GM12878 (cell line): ENCODE results near the gene RHBDF2. TPM values are rescaled to one million over a fixed set of nuclear protein-coding genes. Genes with fewer than 3 reads are reported as not detected.

Experiments
- CREB1 ChIP-seq: IDR thresholded peaks from 2 replicates; pipeline ENCODE4 v1.6.1; 2012; ENCODE audit warnings: low read depth, mild to moderate bottlenecking, inconsistent platforms
- ETV6 ChIP-seq, 2 experiments: fragments of 450-650 bp in 1 of 2; IDR thresholded peaks in 1 of 2; conservative IDR thresholded peaks in 1 of 2; 2 replicates each; pipeline ENCODE4 v1.6.1; 2014; ENCODE audit warnings: antibody characterized with exemption in 1 of 2, borderline replicate concordance in 1 of 2, low read depth in 1 of 2, mild to moderate bottlenecking in 1 of 2, moderate library complexity in 1 of 2
- EZH2 ChIP-seq: IDR thresholded peaks from 2 replicates; pipeline ENCODE4 v1.6.1; 2012; ENCODE audit warnings: low read depth, mild to moderate bottlenecking, control low read depth, inconsistent platforms, low read length, borderline replicate concordance; ENCODE audit not compliant: control insufficient read depth
- FOXM1 ChIP-seq: IDR thresholded peaks from 2 replicates; pipeline ENCODE4 v1.6.1; 2012; ENCODE audit warnings: low read depth, mild to moderate bottlenecking, inconsistent platforms, low read length, moderate library complexity
- HCFC1 ChIP-seq: fragments of 150-350 bp; IDR thresholded peaks from 2 replicates; pipeline ENCODE4 v1.6.1; 2014; ENCODE audit warnings: low read length
- HDAC6 ChIP-seq: fragments of 200-600 bp; sonication (generic); IDR thresholded peaks from one replicate; pipeline ENCODE4 v1.8.0; 2017; ENCODE audit warnings: antibody characterized with exemption; ENCODE audit not compliant: unreplicated experiment
- IKZF2 ChIP-seq, 2 experiments: fragments of 450-650 bp; IDR thresholded peaks; 2 replicates each; pipeline ENCODE4 v1.6.1; 2017; ENCODE audit warnings: mild to moderate bottlenecking in 2 of 2, moderate library complexity in 2 of 2
- JUNB ChIP-seq: IDR thresholded peaks from 2 replicates; pipeline ENCODE4 v1.6.1; 2016; ENCODE audit warnings: antibody characterized with exemption, mild to moderate bottlenecking
- KDM1A ChIP-seq: fragments of 200-600 bp; sonication (generic); IDR thresholded peaks from 2 replicates; pipeline ENCODE4 v1.6.1; 2016; ENCODE audit warnings: borderline replicate concordance
- MYB ChIP-seq: fragments of 150-350 bp; IDR thresholded peaks from 2 replicates; pipeline ENCODE4 v1.6.1; 2014; ENCODE audit warnings: mild to moderate bottlenecking, low read depth, low read length, borderline replicate concordance
- NR2C2 ChIP-seq: IDR thresholded peaks from 2 replicates; pipeline ENCODE4 v1.6.1; 2011; ENCODE audit warnings: borderline replicate concordance, low read depth; ENCODE audit not compliant: control insufficient read depth, insufficient read length
- PAX5 ChIP-seq: IDR thresholded peaks from 2 replicates; pipeline ENCODE4 v1.6.1; 2011; ENCODE audit warnings: low read depth, low read length, borderline replicate concordance
- POU2F2 ChIP-seq: IDR thresholded peaks from 3 replicates; pipeline ENCODE4 v1.6.1; 2011; ENCODE audit warnings: low read depth, mild to moderate bottlenecking, low read length, borderline replicate concordance
- SIX5 ChIP-seq: IDR thresholded peaks from 2 replicates; pipeline ENCODE4 v1.6.1; 2011; ENCODE audit warnings: mild to moderate bottlenecking, low read depth, low read length, moderate library complexity; ENCODE audit not compliant: severe bottlenecking
- SMARCA5 ChIP-seq: fragments of 450-650 bp; IDR thresholded peaks from 2 replicates; pipeline ENCODE4 v1.6.1; 2017; ENCODE audit warnings: mild to moderate bottlenecking
- SUPT20H ChIP-seq: IDR thresholded peaks from 2 replicates; pipeline ENCODE4 v1.6.1; 2011; ENCODE audit warnings: low read depth, mild to moderate bottlenecking, low read length, moderate library complexity, borderline replicate concordance; ENCODE audit not compliant: control insufficient read depth
- TAF1 ChIP-seq: IDR thresholded peaks from 2 replicates; pipeline ENCODE4 v1.6.1; 2011; ENCODE audit warnings: mild to moderate bottlenecking, low read depth, low read length, borderline replicate concordance
- TCF3 ChIP-seq: IDR thresholded peaks from 2 replicates; pipeline ENCODE4 v1.6.1; 2012; ENCODE audit warnings: low read depth, mild to moderate bottlenecking, low read length, borderline replicate concordance; ENCODE audit not compliant: insufficient read depth
- WRNIP1 ChIP-seq: IDR thresholded peaks from 2 replicates; pipeline ENCODE4 v1.6.1; 2011; ENCODE audit warnings: low read depth, low read length, improper control_type of control experiment, borderline replicate concordance
- YBX1 ChIP-seq: fragments of 450-650 bp; IDR thresholded peaks from 2 replicates; pipeline ENCODE4 v1.6.1; 2016; ENCODE audit warnings: antibody characterized with exemption
- polyA plus RNA-seq, 11 experiments: library from polyadenylated mRNA; depleted of rRNA in 4 of 11; unstranded in 6 of 11; stranded (reverse) in 5 of 11; fragments of >200 nt; fragmentation: Nextera tagmentation in 4 of 11; fragmentation: Illumina TruSeq in 1 of 11; extraction: Ambion mirVana in 4 of 11; extraction: Trizol in 1 of 11; gene quantifications; 1 replicate in 1 of 11; 2 replicates in 10 of 11; pipeline versions ENCODE4 v1.2.1 to v1.2.3, GENCODE V29; 2011 to 2016; ENCODE audit warnings: inconsistent platforms in 2 of 11, missing spikeins in 2 of 11, low read depth in 1 of 11
- total RNA-seq, 4 experiments: library from RNA; depleted of rRNA in 3 of 4; stranded (reverse); fragments of >200 nt in 3 of 4; fragmentation: Illumina TruSeq in 1 of 4; extraction: Trizol in 1 of 4; gene quantifications; 2 replicates each; pipeline versions ENCODE4 v1.2.1 to v1.2.3, GENCODE V29; 2013 to 2021
- TF ChIP-seq, protein P1 (sequence below): fragments of 150-350 bp; IDR thresholded peaks from 2 replicates; pipeline ENCODE4 v1.6.1; 2016; ENCODE audit warnings: low read depth, low read length
- TF ChIP-seq, protein P2 (sequence below): IDR thresholded peaks from 2 replicates; pipeline ENCODE4 v1.6.1; 2011; ENCODE audit warnings: borderline replicate concordance, low read depth, mild to moderate bottlenecking, moderate library complexity, low read length; ENCODE audit not compliant: insufficient read depth, poor library complexity, severe bottlenecking

Gene RHBDF2
- total and polyA plus RNA-seq, 10 of the 15 experiments (the other 5 are each of a cell fraction or from before 2014, with no cell fraction given), result 0.97 to 43.0 (median 18.7) TPM

DNA sequence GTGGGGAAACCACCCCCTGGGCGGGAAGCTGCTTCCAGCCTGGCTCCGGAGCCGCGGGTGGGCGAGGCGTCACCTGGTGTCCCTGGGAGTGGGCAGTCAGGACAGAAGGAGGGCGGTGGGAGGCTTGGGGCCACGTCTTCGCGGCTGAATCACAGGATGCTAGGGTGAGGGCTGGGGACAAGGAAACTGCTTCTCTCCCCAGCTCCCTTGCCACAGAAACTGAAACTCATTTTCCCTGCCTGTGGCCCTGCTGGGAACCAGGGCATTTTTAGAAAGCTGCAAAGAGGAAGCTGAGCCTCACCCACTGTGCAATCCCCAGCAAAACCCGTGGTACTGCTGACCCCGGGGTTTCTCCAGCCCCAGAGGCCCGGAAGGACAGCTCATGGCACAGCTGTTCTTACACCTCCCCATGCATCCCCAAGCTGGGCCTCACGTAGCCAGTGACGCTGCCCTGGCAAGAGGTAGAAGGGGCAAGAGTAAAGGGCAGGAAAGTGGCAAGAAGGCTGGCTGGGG lies 8.2 kb downstream of the RHBDF2 start (continued):
- TF ChIP-seq EZH2, result no peak
- no peak for TF ChIP-seq SMARCA5
- TF ChIP-seq POU2F2, result no peak
- TF ChIP-seq TAF1, result peak; percentile 34; the same call in 1 of the 2 replicates
- TF ChIP-seq KDM1A, result no peak
- TF ChIP-seq NR2C2, result no peak
- TF ChIP-seq MYB, result no peak
- TF ChIP-seq HDAC6, result no peak
- TF ChIP-seq PAX5, result 0 out of 2 replicates have a peak, but pooled peaks have one; percentile 35
- TF ChIP-seq FOXM1, result no peak
- TF ChIP-seq SIX5, result no peak
- no peak for TF ChIP-seq HCFC1
- TF ChIP-seq ETV6 (conservative IDR thresholded peaks at IDR 0.05 in 1 of 2, IDR thresholded peaks at IDR 0.05 in 1 of 2; ENCODE audit: borderline replicate concordance in 1 of 2, low read depth in 1 of 2), result peak in 1 of 2 experiments; percentile 52; a peak in 1 of 4 replicates
- peak; percentile 84 to 89 for TF ChIP-seq IKZF2 (IDR thresholded peaks at IDR 0.05)
- no peak for TF ChIP-seq WRNIP1
- peak; percentile 69; the same call in 1 of the 2 replicates for TF ChIP-seq CREB1
- TF ChIP-seq, protein P1, sequence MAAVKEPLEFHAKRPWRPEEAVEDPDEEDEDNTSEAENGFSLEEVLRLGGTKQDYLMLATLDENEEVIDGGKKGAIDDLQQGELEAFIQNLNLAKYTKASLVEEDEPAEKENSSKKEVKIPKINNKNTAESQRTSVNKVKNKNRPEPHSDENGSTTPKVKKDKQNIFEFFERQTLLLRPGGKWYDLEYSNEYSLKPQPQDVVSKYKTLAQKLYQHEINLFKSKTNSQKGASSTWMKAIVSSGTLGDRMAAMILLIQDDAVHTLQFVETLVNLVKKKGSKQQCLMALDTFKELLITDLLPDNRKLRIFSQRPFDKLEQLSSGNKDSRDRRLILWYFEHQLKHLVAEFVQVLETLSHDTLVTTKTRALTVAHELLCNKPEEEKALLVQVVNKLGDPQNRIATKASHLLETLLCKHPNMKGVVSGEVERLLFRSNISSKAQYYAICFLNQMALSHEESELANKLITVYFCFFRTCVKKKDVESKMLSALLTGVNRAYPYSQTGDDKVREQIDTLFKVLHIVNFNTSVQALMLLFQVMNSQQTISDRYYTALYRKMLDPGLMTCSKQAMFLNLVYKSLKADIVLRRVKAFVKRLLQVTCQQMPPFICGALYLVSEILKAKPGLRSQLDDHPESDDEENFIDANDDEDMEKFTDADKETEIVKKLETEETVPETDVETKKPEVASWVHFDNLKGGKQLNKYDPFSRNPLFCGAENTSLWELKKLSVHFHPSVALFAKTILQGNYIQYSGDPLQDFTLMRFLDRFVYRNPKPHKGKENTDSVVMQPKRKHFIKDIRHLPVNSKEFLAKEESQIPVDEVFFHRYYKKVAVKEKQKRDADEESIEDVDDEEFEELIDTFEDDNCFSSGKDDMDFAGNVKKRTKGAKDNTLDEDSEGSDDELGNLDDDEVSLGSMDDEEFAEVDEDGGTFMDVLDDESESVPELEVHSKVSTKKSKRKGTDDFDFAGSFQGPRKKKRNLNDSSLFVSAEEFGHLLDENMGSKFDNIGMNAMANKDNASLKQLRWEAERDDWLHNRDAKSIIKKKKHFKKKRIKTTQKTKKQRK, result no peak
- TF ChIP-seq JUNB, result no peak
- TF ChIP-seq SUPT20H, result no peak
- TF ChIP-seq TCF3, result 0 out of 2 replicates have a peak, but pooled peaks have one; percentile 64
- no peak for TF ChIP-seq YBX1
- TF ChIP-seq, protein P2, sequence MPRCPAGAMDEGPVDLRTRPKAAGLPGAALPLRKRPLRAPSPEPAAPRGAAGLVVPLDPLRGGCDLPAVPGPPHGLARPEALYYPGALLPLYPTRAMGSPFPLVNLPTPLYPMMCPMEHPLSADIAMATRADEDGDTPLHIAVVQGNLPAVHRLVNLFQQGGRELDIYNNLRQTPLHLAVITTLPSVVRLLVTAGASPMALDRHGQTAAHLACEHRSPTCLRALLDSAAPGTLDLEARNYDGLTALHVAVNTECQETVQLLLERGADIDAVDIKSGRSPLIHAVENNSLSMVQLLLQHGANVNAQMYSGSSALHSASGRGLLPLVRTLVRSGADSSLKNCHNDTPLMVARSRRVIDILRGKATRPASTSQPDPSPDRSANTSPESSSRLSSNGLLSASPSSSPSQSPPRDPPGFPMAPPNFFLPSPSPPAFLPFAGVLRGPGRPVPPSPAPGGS, result no peak
- TF ChIP-seq, all 136 proteins: peak for 31
